CD4-positive, alpha-beta T cell treated with Interleukin-17A for 1 hour (primary cell): ENCODE results near the gene XPO5.
A peak's percentile ranks its signal among the peaks of the same experiment; 100 is the strongest.
"Not testable (repeated sequence)": the region's sequence is repeated elsewhere in the genome, so short reads cannot be mapped to it uniquely, and the experiment has no call there.

Source experiments
- DNase-seq: peaks from one replicate; pipeline ENCODE4 v3.0.0-alpha.2; 2020

XPO5 gene

GRCh38 chr6:43575772-43576551, at the start of gene XPO5, which contains the start of gene POLH:
TSS of gene XPO5 (minus strand) at chr6:43576038. CDS start at chr6:43575864, 174 bp downstream.
TSS of gene POLH (plus strand) at chr6:43576185. CDS start at chr6:43582320, 6,135 bp downstream.
- peak; percentile 91 for DNase-seq

GRCh38 chr6:43625393-43625992, 49.7 kb upstream of the XPO5 start:
- no peak for DNase-seq

GRCh38 chr6:43624786-43625288, 49.0 kb upstream of the XPO5 start:
- DNase-seq, result no peak

- no peak for DNase-seq
Observed at GRCh38 chr6:43623880-43624785, 48.3 kb upstream of the XPO5 start.

- DNase-seq, result no peak
Observed at GRCh38 chr6:43622541-43622940, 46.7 kb upstream of the XPO5 start.

- DNase-seq, result no peak
Observed at GRCh38 chr6:43621836-43622180, 46.0 kb upstream of the XPO5 start.

- no peak for DNase-seq
Observed at GRCh38 chr6:43621078-43621835, 45.4 kb upstream of the XPO5 start.

GRCh38 chr6:43616725-43617472, 41.1 kb upstream of the XPO5 start:
- no peak for DNase-seq

- DNase-seq, result no peak
Observed at GRCh38 chr6:43614396-43614730, 38.5 kb upstream of the XPO5 start.

- no peak for DNase-seq
Observed at GRCh38 chr6:43613721-43614395, 38.0 kb upstream of the XPO5 start.

GRCh38 chr6:43610431-43610830, 34.6 kb upstream of the XPO5 start:
- DNase-seq, result no peak

- DNase-seq, result no peak
Observed at GRCh38 chr6:43609402-43609801, 33.6 kb upstream of the XPO5 start.

- DNase-seq, result no peak
Observed at GRCh38 chr6:43608807-43609206, 33.0 kb upstream of the XPO5 start.

GRCh38 chr6:43608310-43608763, 32.5 kb upstream of the XPO5 start:
- peak; percentile 63 for DNase-seq

- no peak for DNase-seq
Observed at GRCh38 chr6:43606019-43606418, 30.2 kb upstream of the XPO5 start.

GRCh38 chr6:43604174-43604573, 28.3 kb upstream of the XPO5 start:
- no peak for DNase-seq

- no peak for DNase-seq
Observed at GRCh38 chr6:43600595-43600994, 24.8 kb upstream of the XPO5 start.

- DNase-seq, result no peak
Observed at GRCh38 chr6:43593938-43594337, 18.1 kb upstream of the XPO5 start.

GRCh38 chr6:43589564-43589963, 13.7 kb upstream of the XPO5 start:
- not testable (repeated sequence) for DNase-seq

GRCh38 chr6:43588194-43588593, 12.4 kb upstream of the XPO5 start:
- DNase-seq, result no peak

- peak; percentile 40 for DNase-seq
Observed at GRCh38 chr6:43584892-43585570, 9.2 kb upstream of the XPO5 start.
